Ecto neural progenitor cell (in vitro differentiated cells): ENCODE measurements around the gene TTC14.
"Not testable (repeated sequence)": the region's sequence is repeated elsewhere in the genome, so short reads cannot be mapped to it uniquely, and the experiment has no call there.

Source experiments
- DNase-seq: peaks from one replicate; pipeline ENCODE4 v3.0.0-alpha.2; 2018; ENCODE audit warnings: low spot score

TTC14 gene

GRCh38 chr3:180601688-180602666, at the start of gene TTC14:
Gene TTC14 (plus strand): TSS chr3:180602163. CDS start chr3:180602262, 99 bp downstream.
- DNase-seq, result peak; percentile 91

- DNase-seq, result no peak
Measured at GRCh38 chr3:180563406-180563805, 38.6 kb upstream of the TTC14 start.

- DNase-seq, result no peak
Measured at GRCh38 chr3:180564676-180565075, 37.3 kb upstream of the TTC14 start.

GRCh38 chr3:180570238-180570637, 31.7 kb upstream of the TTC14 start:
- no peak for DNase-seq

- DNase-seq, result no peak
Measured at GRCh38 chr3:180571831-180572598, 29.9 kb upstream of the TTC14 start.

- DNase-seq, result no peak
Measured at GRCh38 chr3:180575571-180575970, 26.4 kb upstream of the TTC14 start.

- no peak for DNase-seq
Measured at GRCh38 chr3:180580934-180581333, 21.0 kb upstream of the TTC14 start.

- DNase-seq, result no peak
Measured at GRCh38 chr3:180590396-180590795, 11.6 kb upstream of the TTC14 start.

GRCh38 chr3:180593631-180594030, 8.3 kb upstream of the TTC14 start:
- not testable (repeated sequence) for DNase-seq

GRCh38 chr3:180594631-180595558, 7.1 kb upstream of the TTC14 start:
- DNase-seq, result no peak

GRCh38 chr3:180595559-180595935, 6.4 kb upstream of the TTC14 start:
- DNase-seq, result no peak

GRCh38 chr3:180600473-180600872, 1.5 kb upstream of the TTC14 start:
- no peak for DNase-seq

- DNase-seq, result no peak
Measured at GRCh38 chr3:180611006-180611405, 9.0 kb downstream of the TTC14 start.

- DNase-seq, result no peak
Measured at GRCh38 chr3:180612364-180612763, 10.4 kb downstream of the TTC14 start.

GRCh38 chr3:180615954-180616353, 14.0 kb downstream of the TTC14 start:
- DNase-seq, result no peak

- no peak for DNase-seq
Measured at GRCh38 chr3:180617049-180617448, 15.1 kb downstream of the TTC14 start.

- DNase-seq, result not testable (repeated sequence)
Measured at GRCh38 chr3:180618563-180618962, 16.6 kb downstream of the TTC14 start.

- no peak for DNase-seq
Measured at GRCh38 chr3:180619723-180620122, 17.8 kb downstream of the TTC14 start.

- no peak for DNase-seq
Measured at GRCh38 chr3:180624714-180625113, 22.8 kb downstream of the TTC14 start.

GRCh38 chr3:180626844-180627243, 24.9 kb downstream of the TTC14 start:
- no peak for DNase-seq

GRCh38 chr3:180630371-180630770, 28.4 kb downstream of the TTC14 start:
- no peak for DNase-seq

GRCh38 chr3:180631317-180631716, 29.4 kb downstream of the TTC14 start:
- no peak for DNase-seq
